GM12801 (cell line): Measurements from ENCODE around the gene USP10.

ENCODE experiments used
- CTCF ChIP-seq: IDR thresholded peaks from one replicate; pipeline ENCODE4 v1.5.1; 2011; ENCODE audit warnings: control low read depth; ENCODE audit not compliant: insufficient read length; ENCODE audit errors: extremely low read depth

The USP10 gene

GRCh38 chr16:84683691-84684591 is 15.9 kb upstream of the USP10 start:
- TF ChIP-seq CTCF, result no peak

GRCh38 chr16:84684592-84684965 is 15.2 kb upstream of the USP10 start:
- no peak for TF ChIP-seq CTCF

GRCh38 chr16:84685210-84685609 is 14.6 kb upstream of the USP10 start:
- no peak for TF ChIP-seq CTCF

- no peak for TF ChIP-seq CTCF
Observed at GRCh38 chr16:84686707-84687298, 13.0 kb upstream of the USP10 start.

- no peak for TF ChIP-seq CTCF
Observed at GRCh38 chr16:84687715-84688114, 12.1 kb upstream of the USP10 start.

GRCh38 chr16:84689111-84689510 is 10.7 kb upstream of the USP10 start:
- no peak for TF ChIP-seq CTCF

GRCh38 chr16:84690088-84690819 is 9.5 kb upstream of the USP10 start:
- no peak for TF ChIP-seq CTCF
